NOMO-1 (cell line): ENCODE data around the gene COX7A2.
A peak's percentile ranks its signal among the peaks of the same experiment; 100 is the strongest.

Experiments used
- DNase-seq, 2 experiments: peaks; one replicate each; lab custom pipeline; 2025; ENCODE audit not compliant: unreplicated experiment in 2 of 2; lab: John Stamatoyannopoulos, UW

Gene COX7A2

DNA sequence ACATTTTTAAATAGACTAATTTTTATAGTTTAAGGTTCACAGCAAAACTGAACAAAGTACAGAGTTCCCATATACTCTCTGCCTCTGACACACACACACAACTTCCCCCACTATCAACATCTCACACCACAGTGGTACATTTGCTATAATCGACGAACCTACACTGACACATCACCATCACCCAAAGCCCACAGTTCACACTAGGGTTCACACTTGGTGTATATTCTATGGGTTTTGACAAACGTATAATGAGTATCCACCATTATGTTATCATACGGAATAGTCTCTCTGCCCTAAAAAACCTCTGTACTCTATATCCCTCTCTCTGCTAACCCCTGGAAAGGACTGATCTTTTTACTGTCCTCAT lies 25.4 kb upstream of the COX7A2 start:
- DNase-seq, result no peak

DNA sequence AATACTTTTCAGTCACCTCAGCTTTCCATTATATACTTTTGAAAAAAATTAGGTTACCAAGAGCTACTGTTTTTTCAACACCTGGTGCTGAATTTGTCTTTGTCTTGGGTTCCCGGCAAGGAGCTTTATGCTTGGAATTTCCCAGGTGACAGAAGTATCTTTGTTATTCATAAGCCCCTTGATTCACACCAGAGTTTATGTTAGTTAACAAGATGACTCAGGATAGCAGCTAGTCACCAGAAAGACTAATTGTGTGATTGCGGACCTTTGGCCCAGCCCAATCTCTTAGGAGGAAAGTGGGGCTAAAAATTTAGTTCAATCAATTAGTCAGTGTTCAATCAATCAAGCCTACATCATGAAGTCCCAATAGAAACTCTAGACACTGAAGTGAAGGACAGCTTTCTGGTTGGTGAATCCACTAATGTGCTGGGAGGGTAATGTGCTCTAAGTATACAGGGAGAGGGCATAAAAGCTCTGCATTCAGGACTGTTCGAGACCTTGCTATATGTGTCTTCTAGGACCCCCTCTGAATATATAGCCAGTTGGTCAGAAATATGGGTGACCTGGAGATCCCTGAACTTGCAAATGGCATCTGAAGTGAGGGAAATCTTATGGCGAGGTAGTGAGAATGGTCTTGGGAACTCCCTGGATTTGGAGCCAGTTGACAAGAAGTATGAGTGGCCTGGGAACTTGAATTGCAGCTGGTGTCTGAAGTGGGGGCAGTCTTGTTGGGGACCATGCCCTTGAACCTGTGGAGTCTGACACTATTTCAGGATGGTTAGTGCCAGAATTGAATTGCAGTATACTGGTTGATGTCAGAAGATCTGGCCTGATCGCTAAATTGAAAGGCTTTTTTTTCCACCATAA lies 24.8 kb upstream of the COX7A2 start:
- no peak for DNase-seq

DNA sequence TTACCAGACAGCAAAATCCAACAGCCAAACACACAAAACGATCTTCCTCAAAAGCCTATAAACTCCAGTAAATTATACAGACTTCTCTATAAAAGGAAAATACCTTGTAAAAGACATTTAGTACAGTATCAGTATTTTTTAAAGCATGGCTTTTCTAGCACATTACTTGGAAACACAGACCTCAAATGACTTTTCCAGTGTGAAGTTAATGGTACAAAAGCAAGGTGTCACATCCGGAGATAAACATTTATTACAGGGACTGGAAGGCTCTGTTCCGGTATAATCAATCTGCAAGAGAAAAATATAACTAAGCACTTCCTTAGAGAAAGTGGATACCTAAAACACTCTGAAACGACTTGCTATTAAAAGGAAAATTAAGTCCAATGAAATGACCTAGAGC lies 23.9 kb upstream of the COX7A2 start:
- no peak for DNase-seq

DNA sequence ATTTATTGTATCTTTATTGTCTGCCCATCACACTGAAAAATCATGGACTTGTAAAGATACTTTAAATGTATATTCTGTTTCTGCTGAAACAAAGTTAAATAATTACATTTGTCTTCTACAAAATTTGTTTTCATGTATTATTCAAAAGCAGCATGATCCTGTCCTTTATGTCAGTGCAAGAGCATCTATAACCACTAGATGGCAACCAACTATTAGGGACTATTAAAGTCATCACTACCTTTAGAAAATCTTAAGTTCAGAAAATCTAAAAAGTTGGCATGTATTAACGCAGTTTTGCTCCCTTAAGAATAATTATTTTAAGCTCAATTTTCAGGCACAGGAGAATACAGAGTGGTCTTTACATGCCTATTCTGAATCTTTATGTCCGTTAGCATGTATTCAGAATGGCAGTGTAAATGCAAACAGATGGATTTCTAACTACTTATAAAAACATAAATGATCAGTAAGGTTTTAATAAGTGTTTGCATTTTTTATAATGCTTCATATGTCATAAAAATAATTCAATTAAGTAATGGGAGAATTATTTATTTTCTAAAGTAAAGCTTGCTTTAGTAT lies 23.2 kb upstream of the COX7A2 start:
- DNase-seq, result peak; percentile 10 to 48

DNA sequence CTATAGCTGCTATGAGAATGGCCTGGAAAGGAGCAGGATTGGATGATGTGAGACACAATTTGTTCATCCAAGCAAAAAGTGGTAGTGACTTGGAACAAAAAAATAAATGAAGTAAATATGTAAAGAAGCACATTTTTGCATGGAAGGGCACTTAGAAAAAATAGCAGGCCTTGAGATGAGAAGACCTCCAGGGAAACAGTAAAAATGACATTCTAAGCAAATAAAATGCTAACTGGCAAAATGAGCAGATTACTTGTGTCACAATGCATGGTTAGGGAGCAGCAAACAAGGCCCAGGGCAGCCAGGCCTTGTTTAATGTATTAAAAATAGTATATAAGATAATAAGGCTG lies 19.8 kb upstream of the COX7A2 start:
- no peak for DNase-seq

DNA sequence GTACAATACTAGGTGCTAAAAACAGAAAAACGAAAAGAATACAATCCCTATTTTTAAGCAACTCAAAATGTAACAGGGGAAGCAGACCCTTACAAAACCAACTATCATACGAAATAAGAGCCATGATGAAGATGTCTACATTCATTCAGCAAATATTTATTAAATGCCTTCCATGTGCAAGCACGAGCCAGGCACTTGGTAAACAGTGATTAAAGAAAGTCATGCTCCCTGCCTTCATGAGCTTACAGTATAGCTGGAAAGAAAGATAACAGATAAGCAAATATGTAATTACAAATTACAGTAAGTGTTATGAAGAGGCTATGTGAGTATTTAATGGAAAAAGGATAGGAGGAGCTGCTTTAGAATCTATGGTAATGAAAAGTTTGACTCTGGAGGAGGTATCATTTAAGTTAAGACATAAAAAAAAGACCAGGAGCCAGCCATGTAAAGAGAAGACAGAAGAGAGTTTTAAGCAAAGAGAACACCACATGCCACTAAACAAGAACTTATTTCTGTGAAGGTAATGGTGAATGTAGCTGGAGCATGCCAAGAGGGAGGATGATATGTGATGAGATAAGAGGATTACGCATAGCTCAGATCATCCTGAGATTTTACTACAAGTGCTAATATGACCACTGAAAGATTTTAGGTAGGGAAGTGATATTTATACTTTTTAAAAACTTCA lies 19.3 kb upstream of the COX7A2 start:
- DNase-seq, result no peak

DNA sequence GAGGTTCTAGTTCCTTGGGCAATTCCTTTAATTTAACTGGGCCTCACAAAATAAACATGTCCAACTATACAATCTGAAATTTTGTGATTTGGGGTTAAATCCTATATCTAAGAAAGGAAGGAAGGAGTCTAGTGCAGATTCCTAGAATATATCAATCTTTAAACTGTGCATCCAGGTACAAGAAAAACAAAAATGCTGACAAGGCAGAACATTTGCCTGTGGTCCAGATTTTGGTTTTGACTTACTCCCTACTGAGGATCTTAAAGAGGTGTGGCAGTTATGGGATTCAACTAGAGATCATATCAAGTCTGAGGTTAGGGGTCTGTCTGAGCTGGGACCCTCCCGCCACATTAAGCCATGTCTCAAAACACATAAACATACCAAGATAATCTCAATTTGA lies 17.7 kb upstream of the COX7A2 start:
- no peak for DNase-seq

DNA sequence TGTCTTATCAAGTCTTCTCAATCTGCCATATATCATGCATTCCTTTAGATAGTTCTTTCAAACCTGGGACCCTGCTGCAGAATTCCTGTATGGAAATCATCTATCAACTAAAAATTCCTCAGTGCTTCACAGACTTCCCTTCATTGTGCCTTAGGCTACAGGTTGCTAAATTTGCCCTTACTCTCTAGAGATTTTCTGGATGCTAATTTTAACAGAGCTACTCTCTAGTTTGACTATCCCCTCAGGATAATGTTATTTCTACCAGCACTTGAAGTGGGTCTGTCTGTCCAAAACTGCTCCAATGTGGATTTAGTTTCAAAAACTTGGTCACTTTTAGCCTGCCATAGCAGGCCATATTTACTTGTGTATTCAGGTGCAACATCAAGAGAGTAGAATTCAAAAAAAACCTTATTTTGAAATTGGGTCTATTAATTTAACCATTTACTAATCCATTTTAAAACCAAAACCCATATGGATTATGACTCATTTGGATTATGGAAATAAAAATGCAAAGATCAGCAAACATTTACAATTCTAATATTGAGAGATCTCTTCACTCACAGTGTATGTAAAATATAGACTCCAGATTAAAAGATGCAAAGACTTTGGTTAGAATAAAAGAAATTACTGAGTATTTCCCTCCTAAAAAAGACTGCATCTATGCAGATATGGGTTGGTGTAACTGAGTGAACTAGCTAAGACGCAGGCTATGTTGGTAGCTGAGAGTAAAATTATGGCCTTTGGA lies 13.9 kb upstream of the COX7A2 start:
- no peak for DNase-seq

DNA sequence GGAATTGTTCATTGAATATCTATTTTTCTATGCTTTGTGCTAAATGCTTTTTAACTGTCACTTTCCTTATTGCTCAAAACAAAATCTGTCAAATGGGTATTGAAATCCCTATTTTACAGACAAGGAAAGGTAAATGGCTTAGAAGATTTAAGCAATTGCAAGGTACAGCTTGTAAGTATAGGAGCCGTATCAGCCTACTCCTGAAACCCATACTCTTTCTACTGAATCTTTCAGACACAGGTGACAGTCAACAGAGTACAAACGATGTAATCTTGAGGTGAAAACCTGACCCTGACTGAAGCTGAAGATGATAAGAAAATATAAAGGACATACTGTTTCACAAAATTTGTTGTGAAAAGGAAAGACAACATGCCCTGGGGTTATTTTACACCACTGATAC lies 7.0 kb upstream of the COX7A2 start:
- DNase-seq, result no peak

DNA sequence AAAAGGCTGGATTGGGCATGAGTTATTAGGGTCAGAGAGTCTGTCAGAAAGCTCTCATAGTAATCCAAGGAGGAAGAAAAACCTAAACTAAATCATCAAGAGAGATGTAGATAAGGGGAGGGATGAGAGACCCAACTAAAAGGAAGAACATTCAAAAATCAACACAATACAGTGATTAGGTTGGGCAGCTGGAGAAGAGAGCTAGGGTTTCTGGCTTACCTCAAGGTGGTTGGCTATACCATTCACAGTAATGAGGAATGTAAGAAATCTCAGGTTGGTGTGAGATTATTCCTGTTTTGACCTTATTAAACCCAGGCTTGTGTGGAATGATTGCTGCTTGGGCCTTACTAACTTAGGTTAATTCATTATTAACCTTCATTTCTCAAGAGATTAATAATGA lies 6.2 kb upstream of the COX7A2 start:
- no peak for DNase-seq

DNA sequence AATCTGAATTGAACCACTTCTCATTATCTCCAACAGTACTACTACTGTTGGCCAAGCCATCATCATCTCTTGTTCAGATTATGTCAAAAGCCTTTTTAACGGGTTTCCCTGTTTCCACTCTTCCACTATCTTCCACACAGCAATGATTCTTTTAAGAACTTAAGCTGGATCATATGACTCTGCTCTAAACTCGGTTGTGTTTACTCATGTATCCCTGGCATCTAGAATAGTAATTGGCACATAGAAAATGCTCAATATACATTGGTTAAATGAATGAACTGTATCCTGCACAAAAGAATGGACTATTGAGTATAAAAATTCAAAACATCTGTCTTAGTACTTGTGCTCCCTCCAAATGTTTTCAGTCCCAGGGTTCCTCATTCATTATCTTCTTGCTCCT lies 2.8 kb upstream of the COX7A2 start:
- DNase-seq, result no peak

DNA sequence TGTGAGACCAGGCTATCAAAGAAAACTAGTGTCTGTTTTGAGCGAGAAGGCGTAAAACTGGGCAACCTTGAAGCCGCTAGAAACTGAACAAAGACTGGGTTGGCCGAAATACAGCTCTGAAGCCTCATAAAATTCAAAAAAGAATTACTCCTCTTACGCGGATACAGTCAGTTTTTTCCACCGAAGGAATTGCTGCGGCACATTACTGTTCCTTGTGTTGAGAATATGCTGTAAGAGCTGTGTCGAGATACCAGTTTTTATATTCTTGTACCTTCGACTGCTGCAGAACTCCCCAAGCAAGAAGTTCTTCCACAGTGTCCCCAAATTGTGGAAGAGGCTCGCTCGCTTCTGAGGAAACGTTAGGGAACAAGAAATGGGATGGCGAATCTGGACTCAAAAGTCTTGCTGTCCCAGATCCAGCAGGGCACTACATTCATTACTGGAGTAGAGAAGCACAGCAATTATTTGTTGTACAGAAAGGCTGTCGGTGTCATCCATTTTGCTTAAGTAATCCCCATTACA lies 523 bp upstream of the COX7A2 start:
- DNase-seq, result peak in 1 of 2 experiments; percentile 38

DNA sequence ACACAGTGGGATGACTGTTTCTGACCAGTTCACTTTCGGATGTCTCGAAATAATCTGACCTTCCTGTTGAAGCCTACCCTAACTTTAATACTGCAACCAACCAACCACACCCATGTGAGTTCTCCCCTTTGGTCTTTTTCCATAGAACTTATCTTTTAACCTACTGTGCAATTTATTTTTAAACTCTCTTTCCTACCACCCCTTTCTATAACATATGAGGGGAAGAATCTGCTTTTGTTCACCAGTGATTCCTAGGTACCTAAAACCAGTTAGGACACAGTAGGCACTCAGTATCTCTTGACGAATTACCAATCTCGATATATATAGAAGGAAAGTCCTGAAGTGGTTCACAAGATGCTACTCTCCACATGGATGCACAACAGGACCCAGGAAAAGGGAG lies 7.0 kb downstream of the COX7A2 start:
- no peak for DNase-seq

DNA sequence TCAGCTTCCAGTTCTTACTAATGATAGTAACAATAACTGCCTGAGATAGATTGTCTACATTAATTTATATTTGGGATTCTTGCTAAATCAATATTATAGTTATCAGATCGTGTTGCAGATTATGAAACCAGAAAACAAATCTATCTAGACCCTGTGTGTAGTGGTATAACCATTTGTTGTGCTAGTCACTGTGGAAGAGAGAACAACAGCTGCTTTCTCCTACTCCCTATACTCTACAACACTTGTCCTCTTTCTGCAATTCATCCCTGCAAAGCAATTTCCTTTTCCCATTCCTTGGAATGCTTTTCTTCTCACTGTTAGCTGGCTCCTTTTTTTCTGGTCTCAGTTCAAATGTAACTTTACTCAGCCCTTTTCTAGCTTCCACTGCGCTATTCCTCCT lies 8.3 kb downstream of the COX7A2 start:
- DNase-seq, result no peak

DNA sequence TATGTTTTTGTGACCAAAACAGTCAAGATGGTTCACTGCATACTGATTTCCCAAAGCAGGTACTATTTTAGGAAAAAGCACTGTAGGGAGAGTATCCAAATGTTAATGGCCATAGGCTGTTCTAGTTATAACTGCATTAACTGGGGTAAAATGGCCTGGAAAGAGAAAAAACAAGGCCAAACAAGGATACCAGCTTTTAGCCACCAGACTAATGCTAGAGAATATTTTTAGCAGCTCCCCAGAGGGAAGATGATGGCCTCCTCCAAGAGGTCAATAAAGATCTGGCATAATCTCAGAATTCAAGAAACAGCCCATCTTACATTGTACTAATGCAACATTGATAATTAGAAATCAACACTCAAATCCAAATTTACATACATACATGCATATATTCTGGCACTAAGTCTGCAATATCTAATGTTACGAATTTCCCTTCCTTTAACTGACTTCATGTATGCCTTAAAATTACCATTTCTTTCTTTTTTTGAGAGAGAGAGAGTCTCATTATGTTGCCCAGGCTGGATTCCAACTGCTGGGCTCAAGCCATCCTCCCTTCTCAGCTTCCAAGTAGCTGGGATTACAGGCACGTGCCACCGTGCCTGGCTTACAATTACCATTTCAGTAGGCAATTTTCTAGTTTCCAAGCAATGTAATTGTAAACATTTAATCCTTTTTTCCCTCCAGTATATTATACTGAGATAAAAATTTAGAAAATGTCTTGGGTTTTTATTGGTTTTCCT lies 9.3 kb downstream of the COX7A2 start:
- no peak for DNase-seq

DNA sequence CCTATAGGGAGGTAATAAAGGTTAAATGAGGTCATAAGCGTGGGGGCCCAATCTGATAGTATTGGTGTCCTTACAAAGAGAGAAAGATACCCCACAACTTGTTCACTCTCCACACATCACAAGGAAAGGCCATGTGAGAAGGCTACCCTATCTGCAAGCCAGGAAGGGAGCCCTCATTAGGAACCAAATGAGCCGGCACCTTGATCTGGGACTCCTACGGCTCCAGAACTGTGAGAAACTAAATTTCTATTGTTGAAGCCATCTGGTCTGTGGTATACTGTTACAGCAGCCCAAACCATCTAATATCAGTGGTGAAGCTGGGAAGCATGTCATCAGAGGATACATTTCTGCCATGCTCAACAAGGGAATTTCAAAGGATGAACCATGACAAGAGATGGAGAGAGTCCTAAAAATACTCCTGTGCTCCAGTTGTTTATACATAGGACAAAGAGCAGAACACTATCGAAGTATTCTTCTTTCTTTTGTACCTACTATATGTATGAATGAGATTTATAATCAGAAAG lies 10.4 kb downstream of the COX7A2 start:
- DNase-seq, result no peak

DNA sequence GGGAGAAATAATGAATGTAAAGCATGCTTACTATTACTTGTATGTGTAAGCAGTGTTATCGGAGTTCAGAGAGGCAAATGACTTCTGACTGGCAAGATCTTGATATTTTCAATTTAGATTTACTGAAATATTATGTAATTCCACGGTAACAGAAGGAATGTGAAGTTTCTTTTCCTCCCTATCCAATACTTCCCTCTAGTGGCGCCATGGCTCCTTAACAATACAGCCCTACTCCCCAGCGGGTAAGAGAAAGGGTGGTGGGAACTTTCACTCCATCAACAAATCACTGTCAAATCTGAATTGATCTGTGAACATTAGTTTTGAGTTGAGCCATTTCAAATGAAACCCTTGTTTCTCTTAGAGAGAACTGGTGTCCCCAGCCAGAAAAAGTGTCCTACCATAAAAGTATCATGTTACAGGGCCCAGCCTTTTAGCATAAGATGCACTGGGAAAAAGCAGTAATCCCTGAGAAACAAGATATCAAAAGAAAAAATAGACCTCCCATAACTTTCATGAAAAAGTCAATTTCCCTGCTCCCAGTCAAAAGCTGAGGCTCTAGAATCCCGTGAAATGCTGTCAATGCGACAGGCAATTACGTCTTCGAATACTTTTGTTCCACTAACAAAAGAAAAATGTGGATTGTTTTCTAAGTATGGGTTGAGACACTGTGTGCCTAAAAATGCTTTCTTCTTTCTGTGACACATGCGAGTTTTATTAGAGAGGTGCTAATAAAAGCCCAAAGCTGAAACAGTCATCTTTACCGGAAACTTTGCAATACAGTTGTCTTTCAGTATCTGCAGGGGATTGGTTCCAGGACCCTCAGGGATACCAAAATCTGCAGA lies 12.9 kb downstream of the COX7A2 start:
- DNase-seq, result no peak

DNA sequence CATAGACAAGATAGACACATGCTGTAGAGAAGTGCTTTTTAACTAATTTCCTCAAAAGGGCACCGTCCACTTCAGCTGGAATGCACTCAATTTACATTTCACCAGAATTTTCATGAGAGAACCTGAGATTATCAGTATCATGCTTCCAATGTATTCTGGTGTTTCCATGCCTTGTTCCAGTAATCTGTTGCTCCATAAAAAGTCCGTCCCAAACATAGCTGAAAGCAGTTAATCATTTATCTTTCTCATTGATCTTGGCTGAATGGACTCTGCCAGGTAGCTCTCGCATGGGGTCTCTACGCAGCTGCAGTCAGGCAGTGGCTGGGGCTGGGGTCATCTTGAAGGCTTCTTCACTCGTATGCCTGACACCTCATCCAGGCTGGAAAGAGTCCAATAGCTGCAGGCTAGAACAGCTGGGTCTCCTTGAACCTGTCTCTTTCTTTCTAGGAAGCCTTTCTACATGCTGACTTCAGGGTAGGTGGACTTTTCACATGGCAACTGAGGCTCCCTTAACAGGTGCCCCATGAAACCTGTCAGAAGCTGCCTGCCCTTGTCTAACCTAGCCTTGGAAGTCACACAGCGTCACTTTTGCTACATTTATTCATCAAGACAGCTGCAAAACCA lies 19.2 kb downstream of the COX7A2 start:
- DNase-seq, result no peak

DNA sequence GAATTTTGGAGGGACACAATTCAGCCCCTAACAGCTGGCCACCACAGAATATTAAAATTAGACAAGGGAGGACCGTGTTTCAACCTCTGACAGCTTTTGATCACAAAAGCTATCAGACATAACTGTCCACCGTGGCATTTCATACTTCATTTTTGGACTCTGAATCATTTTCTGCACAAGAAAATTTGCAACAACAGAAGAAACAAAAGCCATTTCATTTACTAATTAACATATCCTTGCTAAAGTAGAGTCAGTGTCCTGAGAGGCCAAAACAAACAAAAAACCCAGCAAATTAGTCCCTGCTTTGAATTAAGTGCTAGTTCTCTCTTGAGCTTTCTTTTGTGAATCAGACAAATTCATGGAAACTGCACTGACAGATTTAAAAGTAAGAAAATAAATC lies 20.2 kb downstream of the COX7A2 start:
- DNase-seq, result no peak
